ENCODE measurements around the gene PEX16.

The PEX16 gene

DNA sequence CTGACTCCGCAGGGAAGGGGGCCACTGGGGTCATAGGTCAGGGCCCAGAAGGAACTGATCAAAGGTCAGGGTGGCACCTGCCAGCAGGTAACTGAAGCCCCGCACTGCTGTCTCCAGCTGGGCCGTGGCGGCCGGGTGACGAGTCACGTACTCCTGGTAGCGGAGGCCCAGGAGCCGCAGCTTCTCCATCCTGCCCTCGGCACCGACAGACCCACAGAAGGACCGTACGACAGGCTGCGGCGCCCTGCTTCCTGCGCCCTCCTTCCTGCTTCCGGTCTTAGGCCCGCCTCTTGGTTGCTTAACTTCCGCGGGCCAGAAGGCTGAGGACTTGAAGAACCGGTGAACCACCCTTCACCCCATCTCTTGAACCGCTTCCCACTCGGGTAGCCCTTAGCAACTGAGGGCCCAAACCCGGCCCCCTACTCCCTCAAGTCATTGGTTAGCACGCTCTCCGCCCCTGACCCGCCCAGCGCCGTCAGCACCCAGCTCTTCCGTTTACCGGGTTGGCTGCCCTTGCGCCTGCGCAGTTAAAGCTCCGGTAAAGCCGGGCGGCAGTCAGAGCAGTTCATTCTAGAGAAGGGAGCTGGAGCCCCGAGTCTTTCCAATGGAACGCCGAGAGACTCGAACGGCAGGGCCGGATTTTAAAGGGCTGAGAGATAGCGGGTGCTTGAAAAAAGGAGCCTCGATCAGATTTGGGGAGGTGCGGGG lies at the start of gene PEX16:
Gene PEX16 (minus strand): TSS at position 255 of the 708 bp plus-strand sequence. CDS start 66 bp downstream, at position 189.
- peak; percentile 93 to 97 for DNase-seq

DNA sequence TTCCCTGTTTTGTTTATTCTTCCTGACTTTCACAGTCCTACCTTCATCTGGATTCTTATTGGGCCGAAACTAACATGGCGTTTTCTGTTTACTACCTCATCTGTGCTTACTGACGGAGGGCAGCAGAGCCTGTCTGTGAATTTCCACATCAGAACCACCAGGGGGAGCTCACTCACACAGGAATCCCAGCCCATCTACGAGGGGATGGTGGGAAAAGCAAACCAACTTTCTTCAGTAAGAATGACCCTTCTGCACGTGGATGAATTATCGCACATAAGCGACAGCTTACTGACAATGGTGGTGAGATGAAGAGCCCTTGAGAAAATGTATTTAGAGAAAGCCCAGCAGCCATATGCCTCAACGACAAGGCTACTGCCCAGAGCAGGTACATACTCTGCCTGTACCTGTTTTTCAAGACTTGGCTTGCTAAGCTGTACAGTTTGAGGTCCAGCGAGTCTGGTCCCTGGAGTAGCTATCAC lies 47.3 kb upstream of the PEX16 start:
- peak; percentile 19 to 73 for DNase-seq

GRCh38 chr11:45961751-45962240 lies 44.1 kb upstream of the PEX16 start:
- DNase-seq: no peak

DNA sequence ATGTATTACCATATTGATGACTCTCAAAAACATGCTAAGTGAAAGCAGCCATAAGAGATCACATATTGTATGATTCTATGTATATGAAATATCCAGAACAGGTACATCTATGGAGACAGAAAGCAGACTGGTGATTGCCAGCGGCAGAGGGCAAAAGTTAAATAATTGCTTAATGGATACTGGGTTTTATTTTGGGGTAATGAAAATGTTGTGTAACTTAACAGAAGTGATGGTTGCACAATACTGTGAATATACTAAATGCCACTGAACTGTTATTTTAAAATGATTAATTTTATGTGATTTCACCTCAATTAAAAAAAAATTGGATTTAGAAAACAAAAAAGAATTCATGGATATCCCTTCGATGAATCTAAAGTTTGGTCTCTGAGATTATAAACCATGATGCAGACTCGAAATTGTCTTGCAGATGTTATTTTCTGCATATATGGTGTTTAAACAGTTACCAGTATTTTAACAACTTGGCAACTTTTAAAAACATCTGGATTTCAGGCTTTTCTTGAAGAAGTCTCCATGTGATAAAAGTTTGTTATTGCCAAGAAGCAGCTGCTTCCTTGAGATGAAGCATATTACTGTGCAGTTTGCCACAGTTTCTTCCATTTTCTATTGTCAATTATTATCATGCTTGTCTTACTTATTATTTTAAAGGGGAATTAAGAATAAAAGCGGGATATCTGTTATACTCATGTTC lies 42.9 kb upstream of the PEX16 start:
- DNase-seq: no peak

- no peak for DNase-seq
Observed at GRCh38 chr11:45959851-45960250, 42.2 kb upstream of the PEX16 start.

GRCh38 chr11:45949992-45950407 lies 32.3 kb upstream of the PEX16 start:
- DNase-seq: no peak

GRCh38 chr11:45948356-45948755 lies 30.7 kb upstream of the PEX16 start:
- no peak for DNase-seq

GRCh38 chr11:45947885-45948284 lies 30.2 kb upstream of the PEX16 start:
- DNase-seq: no peak

DNA sequence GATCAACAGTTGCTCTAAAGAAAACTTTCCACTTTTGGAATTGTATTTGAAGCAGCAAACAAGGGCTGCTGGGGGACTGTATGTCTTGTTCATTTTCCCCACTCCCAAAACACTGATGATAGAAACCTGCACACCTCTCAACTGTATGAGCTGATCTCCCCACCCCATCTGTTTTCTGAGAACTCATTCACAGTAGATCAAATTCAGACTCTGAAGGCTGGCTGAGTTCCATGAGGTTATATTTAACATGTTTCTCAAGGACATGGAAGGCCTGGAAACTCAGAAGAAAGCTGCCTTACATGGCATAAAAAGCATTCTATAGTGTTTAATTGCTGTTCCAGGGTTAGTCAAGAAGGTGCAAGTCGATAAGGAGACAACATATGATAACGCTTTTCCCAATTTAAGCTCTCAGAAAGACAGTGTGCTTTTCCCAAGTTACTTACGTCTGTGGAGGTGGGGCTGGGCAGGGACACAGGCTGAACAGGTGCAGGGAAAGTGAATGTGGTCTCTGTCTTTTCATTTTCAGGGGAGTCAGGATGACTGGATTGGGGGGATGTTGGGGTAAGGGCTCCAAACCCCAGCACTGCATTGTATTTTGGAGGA lies 27.8 kb upstream of the PEX16 start:
- DNase-seq: no peak

DNA sequence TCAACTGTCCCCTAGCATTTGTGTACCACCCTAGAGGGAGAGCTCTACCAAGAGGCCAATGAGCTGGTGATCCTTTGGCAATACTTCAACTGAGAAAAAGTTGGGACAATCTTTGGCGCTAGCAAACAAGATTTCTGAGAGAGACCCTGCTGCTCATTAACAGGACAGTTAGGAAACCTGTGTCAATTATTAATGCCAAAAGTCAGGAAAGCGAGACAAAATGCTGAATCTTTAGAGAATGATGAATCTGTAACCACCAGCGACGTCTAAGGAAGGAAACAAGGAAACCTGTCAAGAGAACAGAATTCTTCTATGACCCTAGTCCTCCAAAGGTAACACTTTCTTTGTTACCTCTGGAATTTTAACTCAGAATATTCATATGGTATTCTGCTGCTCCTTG lies 24.7 kb upstream of the PEX16 start:
- DNase-seq: no peak

DNA sequence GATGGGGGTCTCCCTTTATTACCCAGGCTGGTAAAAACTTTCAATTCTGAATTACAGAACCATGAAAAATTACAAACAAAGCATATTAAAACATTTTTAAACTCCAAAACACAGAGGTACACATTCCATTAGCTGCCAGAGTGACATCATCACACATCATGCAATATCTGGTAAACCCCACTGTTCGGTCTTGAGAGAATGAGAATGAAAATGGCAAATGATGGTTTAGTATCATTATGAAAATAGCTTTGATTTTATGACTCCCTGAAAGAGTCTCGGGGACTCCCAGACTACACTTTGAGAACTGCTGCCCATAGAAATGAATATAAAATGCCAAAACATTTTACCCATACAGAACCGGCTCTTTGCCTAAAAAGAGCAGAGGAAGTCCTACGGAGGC lies 23.6 kb upstream of the PEX16 start:
- no peak for DNase-seq

DNA sequence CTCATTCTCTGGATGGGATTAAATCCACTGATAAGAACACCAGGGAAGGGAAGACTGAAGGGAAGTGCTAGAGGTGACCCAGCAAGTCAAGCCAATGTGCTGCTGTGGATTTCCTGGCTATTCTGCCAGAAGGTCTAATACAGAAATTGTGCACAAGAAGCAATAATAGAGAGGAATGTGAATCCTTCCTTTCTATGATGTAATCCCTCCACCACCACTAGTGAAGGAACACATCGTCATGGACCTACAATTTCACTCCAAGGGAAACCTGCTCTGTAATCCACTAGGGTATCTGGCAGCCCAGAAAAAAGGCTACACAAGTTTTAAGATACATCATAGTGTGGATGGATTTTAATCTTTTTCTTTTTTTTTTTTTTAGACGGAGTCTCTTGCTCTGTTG lies 22.2 kb upstream of the PEX16 start:
- no peak for DNase-seq

GRCh38 chr11:45937916-45938315 lies 20.2 kb upstream of the PEX16 start:
- no peak for DNase-seq

- no peak for DNase-seq
Observed at GRCh38 chr11:45936511-45937054, 18.9 kb upstream of the PEX16 start.

DNA sequence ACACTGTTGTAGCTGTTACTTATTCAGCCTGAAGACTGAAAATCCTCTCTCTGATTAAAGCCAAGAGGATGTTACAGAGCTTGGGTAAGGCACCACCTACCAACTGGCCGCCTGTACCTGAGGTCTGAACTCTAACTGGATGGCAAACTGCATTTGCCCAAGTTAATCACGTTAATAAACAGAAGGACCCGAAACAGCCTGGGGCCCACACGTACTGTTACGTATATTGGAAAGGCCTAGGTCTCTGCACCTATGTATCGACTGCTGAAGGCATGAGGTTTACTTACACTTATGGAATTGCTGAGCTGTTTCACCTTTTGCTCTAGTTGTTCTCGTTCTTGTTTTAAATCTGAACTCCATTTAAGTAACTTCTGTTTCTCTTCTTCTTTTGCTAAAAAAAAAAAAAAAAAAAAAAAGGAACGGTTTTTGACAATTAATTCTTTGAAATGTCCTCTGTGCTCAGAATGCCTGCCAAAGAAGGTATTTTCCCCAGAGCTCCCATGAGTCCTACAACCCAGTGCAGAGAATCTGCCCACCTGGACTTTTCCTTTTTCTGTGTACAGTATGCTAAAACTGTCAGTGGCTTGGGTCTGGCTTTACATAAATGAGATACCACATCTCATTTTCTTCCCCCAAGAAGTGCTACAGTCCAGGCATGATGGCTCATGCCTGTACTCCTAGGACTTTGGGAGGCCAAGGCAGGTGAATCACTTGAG lies 17.8 kb upstream of the PEX16 start:
- no peak for DNase-seq

GRCh38 chr11:45934580-45935318 lies 17.1 kb upstream of the PEX16 start:
- no peak for DNase-seq

GRCh38 chr11:45933846-45934579 lies 16.3 kb upstream of the PEX16 start:
- no peak for DNase-seq

DNA sequence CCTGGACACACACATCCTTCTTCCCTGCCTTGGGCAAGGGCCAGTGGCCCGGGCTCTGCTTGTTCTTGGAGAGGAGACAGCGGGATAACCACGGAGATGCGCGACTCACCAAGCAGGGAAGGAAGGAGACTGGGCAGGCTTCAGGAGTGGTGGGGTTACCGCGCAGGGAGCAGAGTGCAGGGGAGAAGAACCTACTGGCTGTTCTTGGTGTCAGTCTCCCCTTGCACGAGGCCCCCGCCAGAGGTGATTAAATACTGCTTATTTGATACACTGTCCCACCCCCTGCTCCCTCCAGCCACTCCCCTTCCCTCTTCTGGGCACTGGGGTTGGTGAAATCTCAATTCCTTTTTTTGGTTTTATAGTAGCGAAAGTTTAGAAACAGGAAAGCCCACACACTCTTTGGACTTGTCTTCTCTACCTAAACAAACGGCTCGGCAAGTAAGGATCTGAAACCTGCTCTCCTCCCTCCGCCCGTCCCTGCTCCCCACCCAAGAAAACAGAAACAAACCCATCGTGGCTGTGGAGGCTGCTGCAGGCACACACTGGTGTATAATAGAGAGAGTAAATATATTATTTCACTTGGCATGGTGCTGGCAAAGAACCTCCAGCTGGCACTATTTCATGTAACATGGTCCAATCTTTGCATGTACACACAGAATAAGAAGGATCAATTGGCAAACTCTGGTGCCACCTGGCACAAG lies 15.6 kb upstream of the PEX16 start:
- DNase-seq: no peak

DNA sequence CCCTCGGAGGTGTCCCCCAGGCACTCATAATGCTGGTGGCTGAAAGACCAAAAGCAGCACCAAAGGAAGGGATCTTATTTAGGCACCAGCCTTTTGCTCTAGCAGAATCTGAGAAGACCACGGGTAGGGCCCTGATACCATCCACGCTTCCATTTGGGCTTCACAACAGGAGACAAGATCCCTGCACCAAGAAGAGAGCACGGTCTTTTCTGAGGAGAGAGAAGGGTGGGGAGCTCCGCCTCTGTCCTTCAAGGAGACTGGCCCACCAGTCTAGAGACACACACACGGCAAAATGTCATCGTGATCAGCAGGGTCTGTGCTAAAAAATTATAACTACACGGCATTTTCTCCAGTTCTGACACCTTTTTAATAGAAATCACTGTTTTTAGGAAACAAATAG lies 14.5 kb upstream of the PEX16 start:
- DNase-seq: no peak

- no peak for DNase-seq
Observed at GRCh38 chr11:45931739-45932138, 14.1 kb upstream of the PEX16 start.

Measured in NCI-H187 (cell line).